Mesendoderm (in vitro differentiated cells): Measurements from ENCODE around the gene FZD4.
"Not testable (repeated sequence)": the region's sequence is repeated elsewhere in the genome, so short reads cannot be mapped to it uniquely, and the experiment has no call there.

Experiments used
- DNase-seq: peaks from one replicate; pipeline ENCODE4 v3.0.0; 2013
- H2AK5ac ChIP-seq: 2 replicates; pipeline ENCODE4 v1.6.1; 2013; ENCODE audit warnings: low read length, inconsistent platforms
- H2BK120ac ChIP-seq: 2 replicates; pipeline ENCODE4 v1.6.1; 2013; ENCODE audit warnings: low read depth, mild to moderate bottlenecking, low read length, moderate library complexity, mixed read lengths
- H2BK15ac ChIP-seq: replicated peaks from 2 replicates; pipeline ENCODE4 v1.6.1; 2013; ENCODE audit warnings: low read depth, mild to moderate bottlenecking, moderate library complexity
- H2BK5ac ChIP-seq: 2 replicates; pipeline ENCODE4 v1.6.1; 2013; ENCODE audit warnings: low read length, inconsistent platforms
- H3K18ac ChIP-seq: 2 replicates; pipeline ENCODE4 v1.6.1; 2013; ENCODE audit warnings: mild to moderate bottlenecking, low read length, mixed read lengths
- H3K23ac ChIP-seq: one replicate; pipeline ENCODE4 v1.6.1; 2013; ENCODE audit warnings: low read length
- H3K27ac ChIP-seq: 2 replicates; pipeline ENCODE4 v1.5.1; 2013; ENCODE audit warnings: low read depth, mild to moderate bottlenecking, inconsistent platforms, low read length, moderate library complexity
- H3K27me3 ChIP-seq: 2 replicates; pipeline ENCODE4 v1.6.1; 2013; ENCODE audit warnings: low read length, control low read depth, mild to moderate bottlenecking, inconsistent platforms; ENCODE audit not compliant: insufficient read depth, poor library complexity
- H3K36me3 ChIP-seq: 2 replicates; pipeline ENCODE4 v1.6.1; 2013; ENCODE audit warnings: low read length, inconsistent platforms; ENCODE audit not compliant: control insufficient read depth, insufficient read depth
- H3K4ac ChIP-seq: one replicate; pipeline ENCODE4 v1.6.1; 2013; ENCODE audit warnings: low read depth, mild to moderate bottlenecking, low read length, moderate library complexity
- H3K4me1 ChIP-seq: 2 replicates; pipeline ENCODE4 v1.6.1; 2013; ENCODE audit warnings: low read depth, low read length, inconsistent platforms; ENCODE audit not compliant: control insufficient read depth
- H3K4me2 ChIP-seq: 2 replicates; pipeline ENCODE4 v1.6.1; 2013; ENCODE audit warnings: low read length
- H3K4me3 ChIP-seq: 2 replicates; pipeline ENCODE4 v1.5.1; 2013; ENCODE audit warnings: mild to moderate bottlenecking, low read length
- H3K56ac ChIP-seq: one replicate; pipeline ENCODE4 v1.6.1; 2013; ENCODE audit warnings: low read length
- H3K79me1 ChIP-seq: 2 replicates; pipeline ENCODE4 v1.6.1; 2013; ENCODE audit warnings: low read length, inconsistent platforms
- H3K79me2 ChIP-seq: 2 replicates; pipeline ENCODE4 v1.6.1; 2013; ENCODE audit warnings: mild to moderate bottlenecking, low read length; ENCODE audit not compliant: control insufficient read depth, insufficient read depth
- H3K9ac ChIP-seq: 2 replicates; pipeline ENCODE4 v1.6.1; 2013; ENCODE audit warnings: low read length, inconsistent platforms
- H4K5ac ChIP-seq: one replicate; pipeline ENCODE4 v1.6.1; 2013; ENCODE audit warnings: low read length
- H4K8ac ChIP-seq: one replicate; pipeline ENCODE4 v1.6.1; 2013; ENCODE audit warnings: low read depth, mild to moderate bottlenecking, control low read depth, low read length, moderate library complexity
- WGBS: extraction: QIAGEN DNeasy Blood & Tissue Kit; methylation state at CpG from one replicate; pipeline ENCODE4 v1.1.7; 2013; ENCODE audit warnings: low lambda C conversion rate, missing lambda C conversion rate; ENCODE audit not compliant: insufficient coverage; ENCODE audit errors: extremely low coverage; 5-methylcytosine and 5-hydroxymethylcytosine counted together

FZD4 gene

DNA sequence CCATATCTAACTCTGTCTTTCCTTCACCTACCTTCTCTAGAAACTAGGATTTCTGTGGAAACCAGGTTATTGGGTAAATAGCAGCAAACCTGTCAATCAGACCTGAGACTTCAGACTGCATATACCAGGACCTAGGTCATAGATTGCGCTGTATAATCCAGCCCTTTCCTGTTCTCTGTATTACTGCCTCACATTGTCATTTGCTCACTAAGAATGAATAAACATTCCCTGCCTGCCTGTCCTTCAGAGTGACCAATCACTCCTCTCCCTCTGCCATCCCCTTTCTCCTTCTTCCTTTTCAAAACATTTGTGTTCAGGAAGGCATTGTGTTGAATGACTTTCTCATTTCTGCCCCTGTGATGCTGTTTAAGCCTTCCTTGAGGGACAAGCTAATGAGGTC is 14.1 kb upstream of the FZD4 start:
- Histone ChIP-seq H4K8ac (no peak overlapping the region), H2BK15ac (no peak overlapping the region), H3K27ac (no peak overlapping the region), H2BK5ac (no peak overlapping the region), H3K4me3 (no peak overlapping the region), H3K79me1 (no peaks in the 10 kb centered on the region), H3K56ac (no peak overlapping the region), H3K4ac (no peak overlapping the region), H3K23ac (no peak overlapping the region), H4K5ac (no peak overlapping the region), H3K4me2 (no peak overlapping the region), H2AK5ac (no peak overlapping the region), H3K36me3 (no peaks in the 10 kb centered on the region), H3K18ac (no peak overlapping the region), H3K79me2 (no peaks in the 10 kb centered on the region), H3K9ac (no peak overlapping the region), H3K27me3 (no peaks in the 10 kb centered on the region), H3K4me1 (no peaks in the 10 kb centered on the region), H2BK120ac (no peak overlapping the region)
- WGBS: no CpG with 5 or more reads among the region's 1 CpG
- no peak for DNase-seq

DNA sequence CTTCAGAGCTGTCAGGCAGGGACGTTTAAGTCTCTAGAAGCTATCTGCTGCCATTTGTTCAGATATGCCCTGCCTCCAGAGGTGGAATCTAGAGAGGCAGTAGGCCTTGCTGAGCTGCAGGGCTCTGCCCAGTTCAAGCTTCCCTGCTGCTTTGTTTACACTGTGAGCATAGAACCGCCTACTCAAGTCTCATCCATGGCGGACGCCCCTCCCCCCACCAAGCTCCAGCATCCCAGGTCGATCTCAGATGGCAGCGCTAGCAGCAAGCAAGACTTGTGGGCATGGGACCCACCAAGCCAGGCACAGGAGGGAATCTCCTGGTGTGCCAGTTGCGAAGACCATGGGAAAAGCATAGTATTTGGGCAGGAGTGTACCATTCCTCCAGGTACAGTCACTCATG is 12.4 kb upstream of the FZD4 start:
- H3K4ac ChIP-seq, H3K36me3 ChIP-seq, H3K18ac ChIP-seq, H3K9ac ChIP-seq, H3K27ac ChIP-seq, H2BK120ac ChIP-seq, H3K27me3 ChIP-seq, H2AK5ac ChIP-seq, H2BK5ac ChIP-seq, H4K5ac ChIP-seq, H3K56ac ChIP-seq, H3K23ac ChIP-seq, H2BK15ac ChIP-seq, H3K79me1 ChIP-seq, H4K8ac ChIP-seq, H3K4me3 ChIP-seq, H3K79me2 ChIP-seq, H3K4me1 ChIP-seq, H3K4me2 ChIP-seq: not testable (repeated sequence)
- peak; percentile 36 for DNase-seq
- no CpG with 5 or more reads among the region's 7 CpGs for WGBS

DNA sequence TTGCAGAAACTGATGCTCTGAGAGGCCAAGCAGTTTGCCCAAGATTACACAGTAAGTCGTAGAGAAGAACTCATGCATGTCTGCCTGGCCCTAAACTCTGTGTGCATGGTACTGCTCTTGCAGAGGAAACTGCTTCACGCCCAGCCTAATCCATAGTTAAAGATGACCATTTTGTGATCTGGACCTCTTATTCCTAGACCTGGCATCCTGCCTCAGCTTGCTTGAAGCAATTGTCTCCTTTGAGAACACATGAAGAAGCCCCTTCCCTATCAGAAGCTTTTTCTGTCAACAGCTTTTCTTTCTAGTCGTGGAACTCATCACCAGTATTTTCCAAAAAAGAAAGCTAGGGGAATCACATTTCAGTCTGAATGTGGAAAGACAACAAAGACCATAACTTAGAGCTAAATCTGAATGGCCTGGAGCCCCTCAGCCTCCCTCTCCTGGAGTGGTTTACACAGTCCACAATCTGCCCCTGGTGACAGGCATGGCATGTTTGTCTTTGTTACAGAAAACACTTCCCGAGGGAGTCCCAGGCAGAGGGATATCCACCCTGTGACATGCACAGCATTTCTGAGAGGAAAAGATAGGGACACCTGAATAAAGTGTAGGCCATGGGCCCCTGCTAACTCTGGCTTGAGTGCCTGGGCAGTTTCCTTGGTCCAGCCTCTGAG is 2.9 kb upstream of the FZD4 start:
- H2BK5ac ChIP-seq: no peak overlapping the region
- no peak overlapping the region for H3K27ac ChIP-seq
- no peak overlapping the region for H3K4me3 ChIP-seq
- no peak overlapping the region for H3K9ac ChIP-seq
- H3K4me2 ChIP-seq: no peak overlapping the region
- peak overlapping the region; percentile 37 for H3K4ac ChIP-seq
- peaks cover 10% of the 10 kb centered on the region for H3K79me2 ChIP-seq
- H4K8ac ChIP-seq: no peak overlapping the region
- no peak overlapping the region for H4K5ac ChIP-seq
- no peak overlapping the region for H2BK120ac ChIP-seq
- H2AK5ac ChIP-seq: no peak overlapping the region
- no CpG with 5 or more reads among the region's 4 CpGs for WGBS
- H3K36me3 ChIP-seq: no peaks in the 10 kb centered on the region
- H3K56ac ChIP-seq: no peak overlapping the region
- no peak overlapping the region for H3K23ac ChIP-seq
- H3K79me1 ChIP-seq: no peaks in the 10 kb centered on the region
- no peak for DNase-seq
- H3K4me1 ChIP-seq: peaks cover 6% of the 10 kb centered on the region
- H3K27me3 ChIP-seq: no peaks in the 10 kb centered on the region
- peak overlapping the region; percentile 44 for H3K18ac ChIP-seq
- H2BK15ac ChIP-seq: no peak overlapping the region

DNA sequence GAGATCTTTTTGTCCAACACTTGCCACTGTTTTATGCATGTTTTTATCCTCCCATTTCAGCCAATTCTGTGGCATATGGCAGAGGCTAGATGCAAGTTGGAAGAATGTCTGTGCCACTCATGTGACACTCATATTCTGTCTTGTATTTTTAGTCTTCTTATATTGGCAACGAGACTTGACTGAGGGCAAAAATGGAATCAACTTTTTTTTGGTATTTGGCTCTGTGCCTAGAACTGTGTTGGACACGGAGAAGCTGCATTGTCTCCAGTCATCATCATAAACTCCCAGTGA is 1.7 kb upstream of the FZD4 start:
- Histone ChIP-seq H3K4ac (peak overlapping the region; percentile 60), H4K8ac (no peak overlapping the region), H3K23ac (no peak overlapping the region), H3K36me3 (no peaks in the 10 kb centered on the region), H2BK15ac (no peak overlapping the region), H3K27me3 (no peaks in the 10 kb centered on the region), H2AK5ac (no peak overlapping the region), H2BK120ac (no peak overlapping the region), H3K79me2 (peaks cover 19% of the 10 kb centered on the region), H3K4me2 (no peak overlapping the region), H3K4me1 (peaks cover 8% of the 10 kb centered on the region), H3K9ac (peak overlapping the region; percentile 3), H3K18ac (no peak overlapping the region), H3K79me1 (peaks cover 2% of the 10 kb centered on the region), H2BK5ac (no peak overlapping the region), H3K56ac (peak overlapping the region; percentile 98), H3K4me3 (no peak overlapping the region), H4K5ac (no peak overlapping the region), H3K27ac (no peak overlapping the region)
- WGBS: no CpG with 5 or more reads among the region's 2 CpGs
- no peak for DNase-seq

DNA sequence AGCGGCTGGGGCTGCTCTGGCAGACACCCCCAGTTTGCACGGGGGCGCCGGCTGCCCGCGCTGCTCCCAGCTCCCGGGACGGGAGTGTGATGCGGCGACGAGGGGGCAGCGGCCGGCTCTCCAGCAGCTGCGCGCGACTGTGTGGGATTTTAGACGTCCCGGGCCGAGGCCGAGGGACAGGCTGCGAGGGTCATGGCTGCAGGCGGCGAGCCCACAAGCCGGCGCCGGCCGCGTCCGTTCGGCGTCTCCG is 159 bp downstream of the FZD4 start:
- no peak overlapping the region for H2AK5ac ChIP-seq

More for the DNA sequence above, 159 bp downstream of the FZD4 start:
- Histone ChIP-seq H3K4me2 (peak overlapping the region; percentile 91), H2BK5ac (no peak overlapping the region), H3K27me3 (no peaks in the 10 kb centered on the region), H3K79me1 (peaks cover 11% of the 10 kb centered on the region), H3K23ac (no peak overlapping the region), H4K5ac (no peak overlapping the region), H2BK15ac (no peak overlapping the region), H3K4me1 (peaks cover 10% of the 10 kb centered on the region), H3K79me2 (peaks cover 37% of the 10 kb centered on the region), H3K9ac (peak overlapping the region; percentile 81), H3K27ac (peak overlapping the region; percentile 86), H3K56ac (peak overlapping the region; percentile 90), H3K4me3 (peak overlapping the region; percentile 67), H4K8ac (no peak overlapping the region), H2BK120ac (no peak overlapping the region), H3K36me3 (no peaks in the 10 kb centered on the region), H3K18ac (peak overlapping the region; percentile 88), H3K4ac (peak overlapping the region; percentile 25)
- no peak for DNase-seq
- WGBS: no CpG with 5 or more reads among the region's 32 CpGs
